HG03460 (cell line): ENCODE data around the gene URI1.
"Not testable (repeated sequence)": the region's sequence is repeated elsewhere in the genome, so short reads cannot be mapped to it uniquely, and the experiment has no call there.

Experiments
- ATAC-seq: cut with Tn5 transposase; IDR thresholded peaks from one replicate; pipeline ENCODE4 v1.9.1; 2021; ENCODE audit not compliant: unreplicated experiment

URI1 gene

DNA sequence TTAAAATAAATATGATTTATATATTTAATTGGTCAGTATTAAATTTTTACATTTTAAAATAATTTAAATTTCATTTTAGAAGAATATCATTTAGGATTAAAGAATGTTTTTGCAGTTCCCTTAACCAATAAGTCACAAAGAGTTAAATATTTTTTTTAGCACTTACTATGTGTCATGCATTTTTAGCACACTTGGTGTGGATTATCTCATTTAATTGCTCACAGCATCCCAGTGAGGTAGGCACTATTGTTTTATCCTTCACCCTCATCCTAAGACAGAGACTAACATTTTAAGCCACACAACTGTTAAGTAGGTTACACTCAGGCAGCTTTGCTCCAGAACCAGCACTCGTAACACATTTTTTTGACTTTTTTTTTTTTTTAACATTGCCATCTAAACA is 78.2 kb downstream of the URI1 start:
- ATAC-seq = no peak

DNA sequence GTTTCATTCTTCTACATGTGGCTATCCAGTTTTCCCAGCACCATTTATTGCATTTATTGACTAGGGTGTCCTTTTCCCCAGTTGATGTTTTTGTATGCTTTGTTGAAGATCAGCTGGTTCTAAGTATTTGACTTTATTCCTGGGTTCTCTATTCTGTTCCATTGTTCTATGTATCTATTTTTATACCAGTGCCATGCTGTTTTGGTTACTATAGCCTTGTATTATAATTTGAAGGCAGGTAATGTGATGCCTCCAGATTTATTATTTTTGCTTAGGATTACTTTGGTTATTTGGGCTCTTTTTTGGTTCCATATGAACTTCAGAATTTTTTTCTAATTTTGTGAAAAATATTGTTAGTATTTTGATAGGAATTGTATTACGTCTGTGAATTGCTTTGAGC is 80.6 kb downstream of the URI1 start:
- no peak for ATAC-seq

DNA sequence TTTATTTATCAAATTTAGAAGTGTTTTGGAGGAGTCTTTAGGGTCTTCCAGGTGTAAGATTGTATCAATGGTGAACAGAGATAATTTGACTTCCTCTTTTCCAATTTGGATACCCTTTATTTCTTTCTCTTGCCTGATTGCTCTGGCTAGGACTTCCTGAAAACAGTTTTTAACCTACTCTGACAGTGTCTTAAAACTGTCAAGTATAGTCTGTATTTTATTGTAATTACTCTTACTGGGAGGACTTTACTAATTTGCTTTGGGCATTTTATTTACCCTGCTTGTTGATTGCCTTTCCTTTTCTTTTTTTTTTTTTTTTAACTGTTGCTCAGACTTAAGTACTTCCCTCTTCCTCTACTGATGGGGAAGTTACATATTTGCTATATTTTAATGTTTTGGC is 81.3 kb downstream of the URI1 start:
- no peak for ATAC-seq

DNA sequence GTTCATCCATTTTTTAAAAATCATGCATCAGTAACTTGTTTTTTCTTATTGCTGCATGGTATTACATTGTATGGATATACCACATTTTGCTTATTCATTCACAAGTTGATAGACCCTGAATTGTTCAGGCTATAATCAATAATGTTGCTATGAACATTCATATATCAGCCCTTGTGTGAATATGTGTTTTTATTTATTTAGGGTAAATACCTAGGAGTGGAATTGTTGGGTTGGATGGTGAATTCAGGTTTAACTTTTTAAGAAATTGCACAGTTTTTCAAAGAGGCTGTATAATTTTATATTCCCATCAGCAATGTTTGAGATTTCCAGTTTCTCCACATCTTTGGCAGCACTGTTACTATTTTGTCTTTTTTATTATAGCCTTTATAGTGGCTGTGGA is 82.1 kb downstream of the URI1 start:
- ATAC-seq = no peak

DNA sequence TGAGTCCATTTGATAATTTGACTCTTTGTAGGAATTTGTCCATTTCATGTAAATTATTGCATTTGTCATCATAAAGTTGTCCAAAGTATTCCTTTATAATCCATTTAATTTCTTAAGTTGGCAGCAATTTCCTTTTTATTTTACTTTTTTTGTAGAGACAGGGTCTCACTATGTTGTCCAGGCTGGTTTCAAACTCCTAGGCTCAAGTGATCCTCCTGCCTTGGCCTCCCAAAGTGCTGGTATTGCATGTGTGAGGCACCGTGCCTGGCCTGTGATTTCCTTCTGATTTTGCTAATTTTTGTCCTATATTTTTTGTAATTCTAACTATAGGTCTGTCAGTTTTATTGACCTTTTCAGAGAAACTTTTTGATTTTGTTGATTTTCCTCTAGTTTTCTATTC is 84.9 kb downstream of the URI1 start:
- ATAC-seq = no peak

DNA sequence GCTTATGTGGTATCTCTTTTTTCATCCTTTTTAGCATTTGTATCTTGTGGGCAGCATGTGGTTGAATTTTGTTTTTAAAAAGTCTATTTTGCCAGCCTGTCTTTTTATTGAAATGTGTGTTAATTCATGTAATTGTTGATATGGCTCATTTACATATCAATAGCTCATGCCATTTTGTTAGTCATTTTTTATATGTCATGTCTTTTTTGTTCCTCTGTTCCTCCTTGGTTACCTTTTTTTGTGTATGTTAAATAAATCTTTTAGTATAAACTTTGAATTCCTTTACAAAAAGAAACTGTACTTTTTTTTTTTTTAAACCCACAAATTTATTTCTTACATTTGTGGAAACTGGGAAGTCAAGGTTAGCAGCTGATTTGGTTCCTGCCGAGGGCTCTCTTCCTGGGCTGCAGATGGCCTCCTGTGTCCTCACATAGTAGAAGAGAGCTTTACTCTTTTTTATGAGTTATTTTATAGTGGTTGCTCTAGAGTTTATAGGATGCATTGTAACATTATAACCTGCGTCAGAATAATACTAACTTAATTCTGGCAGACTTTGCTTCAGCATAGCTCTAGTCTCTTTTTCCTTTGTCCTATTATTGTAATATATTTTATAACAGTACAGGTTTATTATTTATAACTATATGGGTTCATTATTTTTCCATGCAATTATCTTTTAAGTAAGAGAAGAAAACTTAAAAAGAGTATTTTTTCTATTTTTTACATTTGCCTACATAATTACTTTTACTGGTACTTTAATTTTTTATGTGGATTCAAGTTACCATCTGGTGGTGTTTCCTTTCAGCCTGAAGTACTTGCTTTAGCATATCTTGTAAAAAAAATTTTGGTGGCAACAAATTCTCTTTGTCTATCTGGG is 86.3 kb downstream of the URI1 start:
- no peak for ATAC-seq

DNA sequence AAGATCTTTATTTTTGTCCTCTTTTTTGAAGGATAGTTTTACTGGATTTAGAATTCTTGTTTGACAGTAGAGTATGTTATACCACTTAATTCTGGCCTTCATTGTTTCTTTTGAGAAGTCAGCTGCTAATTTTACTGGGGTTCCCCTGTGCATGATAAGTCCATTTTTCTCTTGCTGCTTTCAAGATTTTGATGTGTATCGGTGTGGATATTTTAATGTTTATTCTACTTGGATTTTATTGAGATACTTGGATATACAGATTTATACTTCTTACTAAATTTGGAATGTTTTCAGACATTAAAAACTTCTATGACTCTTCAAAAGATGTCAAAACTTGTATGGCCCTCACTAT is 86.9 kb downstream of the URI1 start:
- no peak for ATAC-seq

DNA sequence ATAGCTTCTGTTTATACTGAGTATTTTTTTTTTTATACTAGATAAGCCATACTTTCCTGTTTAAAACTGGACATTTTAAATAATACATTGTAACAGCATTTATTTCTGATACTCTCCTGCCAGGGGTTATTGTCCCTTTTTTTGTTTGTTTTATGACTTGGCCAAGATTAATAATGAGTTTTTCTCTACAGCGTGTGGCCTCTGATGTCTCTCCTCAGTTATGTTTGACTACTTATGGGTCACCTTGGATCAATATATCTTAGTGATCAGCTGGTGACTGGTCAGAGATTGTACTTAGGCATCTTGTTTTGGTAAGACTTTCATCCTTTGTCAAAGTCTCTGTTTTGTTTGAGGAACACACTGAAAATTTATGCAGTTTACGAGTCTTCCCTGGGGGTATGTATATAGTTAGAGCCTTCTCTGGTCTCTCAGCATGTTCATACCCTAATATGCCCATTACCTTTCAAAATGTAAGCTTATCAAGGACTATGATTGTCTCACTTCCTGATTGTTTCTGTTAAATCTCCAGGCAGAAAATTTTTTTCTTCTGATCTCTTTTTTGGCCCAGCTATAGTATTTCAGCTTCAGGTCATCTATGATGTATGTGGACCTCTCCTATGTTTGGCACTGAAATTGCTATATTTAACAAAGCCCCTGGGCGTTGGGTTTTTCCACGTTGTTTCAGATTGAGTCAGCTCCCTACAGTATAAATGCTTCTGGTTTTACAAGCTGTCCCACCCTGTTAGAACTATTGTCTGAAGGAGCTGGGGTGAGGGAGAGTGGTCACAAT is 87.9 kb downstream of the URI1 start:
- peak; percentile 88 for ATAC-seq

DNA sequence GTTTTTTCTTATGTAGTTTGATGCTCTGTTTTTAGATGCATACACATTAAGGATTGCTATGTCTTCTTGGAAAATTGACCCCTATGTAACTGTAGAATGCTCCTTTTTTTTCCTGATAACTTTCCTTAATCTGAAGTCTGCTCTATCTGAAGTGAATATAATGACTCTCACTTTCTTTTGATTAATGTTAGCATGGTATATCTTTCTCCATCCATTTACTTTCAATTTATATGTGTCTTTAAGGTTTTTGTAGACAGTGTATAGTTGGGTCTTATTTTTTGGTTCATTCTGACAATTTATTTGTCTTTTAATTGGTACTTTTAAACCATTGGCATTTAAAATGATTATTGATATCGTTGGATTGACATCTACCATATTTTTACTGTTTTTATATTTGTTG is 92.3 kb downstream of the URI1 start:
- no peak for ATAC-seq

DNA sequence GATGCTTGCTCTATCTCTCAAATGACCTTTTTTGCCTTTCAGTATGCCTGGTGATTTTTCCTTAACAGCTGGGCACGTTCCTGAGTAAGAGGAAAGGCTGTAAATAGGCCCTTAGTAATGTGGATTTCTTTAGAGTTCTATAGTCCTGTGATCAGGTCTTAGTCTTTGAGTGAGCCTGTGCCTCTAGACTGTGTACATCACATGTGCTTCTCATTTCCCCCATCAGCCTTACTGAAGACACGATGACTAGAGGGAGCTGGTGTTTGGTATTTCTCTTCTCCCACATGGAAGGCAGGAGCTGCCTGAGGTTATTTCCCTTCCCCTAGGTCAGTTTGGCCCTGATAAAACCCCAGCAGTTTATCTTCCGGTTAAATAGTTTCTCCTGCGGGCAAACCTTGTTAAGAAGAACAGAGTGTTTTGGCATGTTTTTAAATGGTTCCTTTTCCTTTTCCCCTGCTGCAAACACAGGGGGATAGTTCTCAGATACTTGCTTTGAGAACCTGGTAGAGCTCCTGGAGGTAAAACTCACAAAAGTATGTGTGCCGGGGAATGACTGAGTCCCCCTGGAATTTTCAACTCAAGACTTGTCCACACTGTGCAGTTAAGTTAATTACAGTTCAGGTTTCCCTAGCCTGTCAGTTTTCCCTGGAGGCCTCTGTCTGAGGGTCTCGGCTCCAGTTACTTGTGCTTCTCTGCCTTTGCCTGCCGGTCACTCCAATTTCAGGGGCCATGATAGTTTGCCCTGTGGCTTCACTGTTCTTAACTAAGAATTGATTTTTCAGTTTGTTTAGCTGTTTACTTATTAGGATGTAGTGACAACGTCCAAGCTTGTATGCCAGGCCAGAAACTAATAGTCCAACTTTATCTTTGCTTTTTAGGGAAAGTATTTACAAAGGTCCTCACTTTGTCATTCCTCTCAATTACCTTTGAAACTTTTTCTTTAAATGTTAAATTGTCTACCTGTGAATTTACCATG is 94.4 kb downstream of the URI1 start:
- ATAC-seq = no peak

DNA sequence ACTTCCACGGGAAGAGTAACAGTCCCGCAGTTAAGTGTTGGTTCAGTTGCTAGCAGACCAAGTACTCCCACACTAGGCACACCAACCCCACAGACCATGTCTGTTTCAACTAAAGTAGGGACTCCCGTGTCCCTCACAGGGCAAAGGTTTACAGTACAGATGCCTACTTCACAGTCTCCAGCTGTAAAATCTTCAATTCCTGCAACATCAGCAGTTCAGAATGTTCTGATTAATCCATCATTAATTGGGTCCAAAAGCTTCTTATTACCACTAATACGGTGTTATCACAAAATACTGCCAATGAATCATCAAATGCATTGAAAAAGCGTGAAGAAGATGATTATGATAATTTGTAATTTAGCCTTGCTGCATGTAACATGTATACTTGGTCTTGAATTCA is 95.8 kb downstream of the URI1 start:
- no peak for ATAC-seq

DNA sequence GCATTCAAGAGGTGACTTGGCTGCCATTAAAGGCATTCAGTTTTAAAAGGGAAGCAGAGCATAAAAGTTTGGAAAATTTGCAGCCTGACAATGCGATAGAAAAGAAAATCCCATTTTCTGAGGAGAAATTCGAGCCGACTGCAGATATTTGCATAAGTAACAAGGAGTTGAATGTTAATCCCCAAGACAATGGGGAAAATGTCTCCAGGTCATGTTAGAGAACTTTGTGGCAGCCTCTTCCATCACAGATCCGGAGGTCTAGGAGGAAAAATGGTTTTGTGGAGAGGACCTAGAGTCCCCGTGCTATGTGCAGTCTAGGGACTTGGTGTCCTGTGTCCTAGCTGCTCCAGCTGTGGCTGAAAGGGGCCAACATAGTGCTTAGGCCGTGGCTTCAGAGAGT is 99.9 kb downstream of the URI1 start:
- ATAC-seq = not testable (repeated sequence)

DNA sequence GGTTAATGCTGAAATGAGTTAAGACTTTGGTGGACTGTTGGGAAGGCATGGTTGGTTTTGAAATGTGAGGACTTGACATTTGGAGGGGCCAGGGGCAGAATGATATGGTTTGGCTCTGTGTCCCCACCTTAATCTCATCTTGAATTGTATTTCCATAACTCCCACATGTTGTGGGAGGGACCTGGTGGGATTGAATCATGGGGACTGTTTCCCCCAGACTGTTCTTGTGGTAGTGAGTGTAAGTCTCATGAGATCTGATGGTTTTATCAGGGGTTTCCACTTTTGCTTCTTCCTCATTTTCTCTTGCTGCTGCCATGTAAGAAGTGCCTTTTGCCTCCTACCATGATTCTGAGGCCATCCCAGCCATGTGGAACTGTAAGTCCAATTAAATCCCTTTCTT is 101.0 kb downstream of the URI1 start:
- ATAC-seq = not testable (repeated sequence)

DNA sequence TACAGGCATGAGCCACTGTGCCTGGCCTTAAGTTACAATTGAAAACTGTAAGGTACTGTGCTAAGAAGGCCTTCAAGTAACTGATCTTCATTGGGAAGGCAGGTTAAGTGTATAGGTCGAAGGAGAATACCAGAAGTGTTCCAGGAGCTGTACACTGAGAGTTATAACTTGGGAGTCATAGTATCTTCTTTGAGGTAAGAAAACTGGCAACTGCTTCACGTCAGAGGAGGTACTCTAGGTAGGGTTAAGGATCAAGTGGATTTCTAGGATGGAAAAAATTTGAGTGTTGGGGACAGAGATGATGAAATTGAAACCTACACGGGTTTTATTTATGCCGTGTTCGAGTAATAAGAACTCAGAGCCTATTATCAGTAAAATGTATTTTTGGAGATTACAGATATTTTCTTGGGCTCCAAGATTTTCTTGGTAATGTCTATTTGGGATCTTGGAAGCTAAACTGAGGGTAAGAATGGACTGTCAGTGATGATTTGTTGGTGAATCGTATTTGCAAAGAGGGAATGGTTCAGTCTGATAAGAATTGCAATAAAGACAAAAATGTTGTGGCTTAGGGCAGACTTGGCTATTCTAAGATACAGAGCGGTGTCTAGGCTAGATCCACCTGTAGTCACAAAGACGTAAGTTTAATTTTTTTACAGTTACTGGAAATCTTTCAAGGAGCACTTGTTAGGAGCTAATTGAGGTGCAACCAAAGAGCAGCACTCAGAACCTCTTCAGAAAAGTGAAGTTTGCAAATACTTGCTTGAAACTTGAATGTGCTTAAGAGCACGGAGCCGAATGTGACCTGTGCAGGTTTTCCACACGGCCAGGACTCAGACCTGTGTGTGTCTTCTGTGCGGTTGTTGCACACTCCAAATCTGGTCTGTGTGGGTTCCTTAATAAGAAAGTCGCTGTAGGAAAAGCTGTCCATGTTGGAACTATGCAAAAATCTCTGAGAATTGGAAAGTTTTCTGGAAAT is 102.5 kb downstream of the URI1 start:
- ATAC-seq = no peak

DNA sequence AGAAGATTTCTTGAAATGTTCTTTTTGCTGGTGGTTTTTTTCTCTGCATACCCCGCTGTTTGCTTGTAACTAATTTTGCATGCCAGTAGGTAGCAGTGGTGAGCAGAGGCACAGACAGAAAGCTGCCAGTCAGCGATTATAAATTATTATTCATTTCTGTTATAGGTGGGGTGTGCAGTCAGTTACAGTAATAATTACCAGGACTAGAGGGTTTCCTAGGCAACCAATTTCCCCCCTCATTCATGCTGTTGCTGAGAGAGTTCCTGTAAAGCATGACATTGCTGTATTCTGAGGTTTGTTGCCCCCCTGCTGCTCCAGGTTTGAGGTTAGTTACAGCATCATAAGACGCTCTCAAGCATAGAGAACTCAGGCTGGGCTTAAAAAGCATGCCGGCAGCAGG is 104.5 kb downstream of the URI1 start:
- no peak for ATAC-seq

DNA sequence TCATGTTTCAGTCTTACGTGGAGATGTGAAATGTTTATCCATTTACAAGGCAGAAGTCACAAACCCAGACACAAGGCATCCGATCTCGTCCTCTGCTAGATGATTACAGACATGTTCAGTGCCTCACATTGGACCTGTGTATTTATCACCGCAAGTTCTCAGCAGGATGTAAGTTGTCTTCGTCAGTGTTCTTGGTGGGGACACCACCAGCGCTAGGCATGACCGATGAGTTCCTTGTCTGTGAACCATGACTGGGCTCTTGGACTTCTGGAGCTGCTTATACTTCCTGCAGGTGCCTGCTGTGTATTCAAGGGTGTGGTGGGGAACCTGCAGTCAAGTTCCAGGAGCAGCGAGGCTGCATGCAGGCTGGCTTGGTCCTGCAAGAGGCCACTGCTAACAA is 105.4 kb downstream of the URI1 start:
- no peak for ATAC-seq

DNA sequence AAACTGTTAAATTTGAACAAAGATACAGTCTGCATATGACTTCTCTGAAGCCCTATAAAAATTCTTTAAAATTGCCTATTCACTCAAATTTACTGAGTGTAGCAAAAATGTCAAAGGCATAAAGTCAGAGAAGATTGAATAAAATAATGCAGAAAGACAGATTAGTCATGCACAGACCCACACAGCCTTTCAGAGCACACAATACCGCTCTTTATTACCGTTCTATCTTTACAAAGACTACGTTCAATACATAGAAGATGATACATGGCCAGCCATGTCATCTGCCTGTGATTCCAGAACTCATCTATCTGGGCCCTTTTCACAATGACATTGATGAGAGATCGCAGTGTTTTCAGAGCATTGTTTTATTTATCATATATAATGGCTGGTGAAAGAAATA is 107.2 kb downstream of the URI1 start:
- ATAC-seq = no peak

DNA sequence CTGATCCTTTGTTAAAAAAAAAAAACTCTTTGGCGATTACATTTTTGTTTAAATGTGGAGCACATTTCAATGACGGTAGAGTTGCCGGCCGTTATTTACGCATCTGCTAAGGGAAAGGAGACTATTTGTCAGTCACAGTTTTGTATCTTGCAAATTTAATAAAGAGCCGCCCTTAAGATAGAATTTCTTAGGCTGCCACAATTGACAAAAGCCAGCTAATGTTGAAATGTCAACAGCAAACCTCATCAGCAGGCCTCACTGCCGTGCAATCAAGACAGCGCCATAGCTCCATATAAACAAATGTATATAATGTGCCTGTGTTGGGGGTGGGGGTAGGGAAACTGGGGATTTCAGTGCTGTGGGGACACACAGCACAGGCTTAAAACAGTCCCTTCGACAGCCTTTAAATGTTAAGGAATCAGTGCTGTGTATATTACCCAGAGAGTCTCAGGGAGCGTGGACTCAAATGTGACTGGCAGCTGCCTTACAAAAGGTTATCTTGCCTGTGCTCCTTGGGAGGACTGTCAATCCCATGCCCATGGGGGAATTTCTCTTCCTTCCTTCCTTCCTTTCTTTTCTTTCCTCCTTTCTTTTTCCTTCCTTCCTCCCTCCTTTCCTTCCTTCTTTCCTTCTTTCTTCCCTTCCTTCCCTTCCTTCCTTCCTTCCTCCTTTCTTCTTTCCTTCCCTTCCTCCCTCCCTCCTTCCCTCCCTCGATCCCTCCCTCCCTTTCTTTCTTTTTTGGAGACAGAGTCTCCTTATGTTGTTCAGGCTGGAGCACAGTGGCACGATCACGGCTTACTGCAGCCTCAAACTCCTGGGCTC is 108.0 kb downstream of the URI1 start:
- no peak for ATAC-seq
